Measurements from ENCODE around the gene KCTD13.

GRCh38 chr16:29973384-29974246 lies 47.6 kb upstream of the KCTD13 start, which contains the start of gene TAOK2:
- peak; percentile 85 for TF ChIP-seq POLR2A (IDR thresholded peaks at IDR 0.05; ENCODE audit: low read depth, low read length)
- TF ChIP-seq FOXM1 (IDR thresholded peaks at IDR 0.05; ENCODE audit: low read depth, low read length): no peak
- no peak for TF ChIP-seq SUZ12 (IDR thresholded peaks at IDR 0.05; ENCODE audit: unreplicated experiment)
- no peak for TF ChIP-seq SRF (IDR thresholded peaks at IDR 0.05; ENCODE audit: low read depth in 2 of 2, low read length in 2 of 2)
- TF ChIP-seq SP1 (IDR thresholded peaks at IDR 0.05; ENCODE audit: low read depth, low read length): peak; percentile 53
- no peak for TF ChIP-seq CTCF (IDR thresholded peaks at IDR 0.05 in 2 of 3, conservative IDR thresholded peaks at IDR 0.05 in 1 of 3; ENCODE audit: control insufficient read depth in 2 of 3, extremely low read depth in 1 of 3, insufficient read depth in 1 of 3, low read depth in 3 of 3, low read length in 3 of 3)

Measured in GM12878 (cell line).